HEK293 (cell line): ENCODE data around the gene IFI30.

Source experiments
- KLF9 ChIP-seq: fragments of 450-650 bp; formaldehyde crosslinking; IDR thresholded peaks from 2 replicates; pipeline ENCODE4 v1.5.1; 2016; ENCODE audit warnings: missing biosample characterization, missing genetic modification characterization, low read depth
- ZNF146 ChIP-seq: fragments of 450-650 bp; formaldehyde crosslinking; IDR thresholded peaks from 2 replicates; pipeline ENCODE4 v1.5.1; 2016; ENCODE audit warnings: missing biosample characterization, missing genetic modification characterization

DNA sequence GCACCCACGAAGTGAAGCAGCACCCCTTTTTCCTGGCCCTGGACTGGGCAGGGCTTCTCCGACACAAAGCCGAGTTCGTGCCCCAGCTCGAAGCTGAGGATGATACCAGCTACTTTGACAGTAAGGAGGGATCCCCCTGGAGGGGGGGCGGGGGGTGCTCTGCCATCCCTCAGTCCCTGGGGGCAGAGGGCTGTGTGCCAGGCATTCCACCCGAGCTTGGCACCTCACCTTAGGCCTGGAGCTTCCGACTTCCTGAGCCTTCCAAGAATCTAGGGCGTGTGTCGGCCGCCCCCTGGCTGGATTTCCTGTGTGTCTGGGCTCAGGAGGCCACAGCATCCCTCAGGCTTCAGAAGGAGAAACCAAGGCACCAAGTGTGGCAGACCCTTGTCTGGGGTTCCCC, 36.4 kb upstream of the IFI30 start:
- TF ChIP-seq ZNF146 (tag by site-specific recombination) (no peak), KLF9 (tag by site-specific recombination) (no peak)
